Memory B cell (primary cell): ENCODE measurements around the gene TSPAN12.
"Not testable (repeated sequence)": the region's sequence is repeated elsewhere in the genome, so short reads cannot be mapped to it uniquely, and the experiment has no call there.

Experiments
- ATAC-seq: fragments of 150-1000 bp; cut with Tn5 transposase; 2 replicates; pipeline ENCODE4 v1.10.0; 2021; ENCODE audit warnings: low read depth, mild to moderate bottlenecking, moderate library complexity
- DNase-seq, 2 donors: peaks; one replicate each; pipeline ENCODE4 v3.0.0; 2022; ENCODE audit warnings: low spot score in 2 of 2
- H3K27ac Mint-ChIP-seq: one replicate; pipeline ENCODE4 v1.8.0; 2022; ENCODE audit warnings: mild to moderate bottlenecking, moderate library complexity, mixed read lengths
- H3K27me3 Mint-ChIP-seq: one replicate; pipeline ENCODE4 v1.8.0; 2022; ENCODE audit warnings: mixed read lengths
- H3K36me3 Mint-ChIP-seq: one replicate; pipeline ENCODE4 v1.8.0; 2022; ENCODE audit warnings: mild to moderate bottlenecking, mixed read lengths
- H3K4me1 Mint-ChIP-seq: one replicate; pipeline ENCODE4 v1.8.0; 2022; ENCODE audit warnings: mixed read lengths
- H3K4me3 Mint-ChIP-seq: one replicate; pipeline ENCODE4 v1.8.0; 2022; ENCODE audit warnings: mild to moderate bottlenecking, moderate library complexity, mixed read lengths
- H3K9me3 Mint-ChIP-seq: one replicate; pipeline ENCODE4 v1.8.0; 2022; ENCODE audit warnings: mixed read lengths

The TSPAN12 gene

DNA sequence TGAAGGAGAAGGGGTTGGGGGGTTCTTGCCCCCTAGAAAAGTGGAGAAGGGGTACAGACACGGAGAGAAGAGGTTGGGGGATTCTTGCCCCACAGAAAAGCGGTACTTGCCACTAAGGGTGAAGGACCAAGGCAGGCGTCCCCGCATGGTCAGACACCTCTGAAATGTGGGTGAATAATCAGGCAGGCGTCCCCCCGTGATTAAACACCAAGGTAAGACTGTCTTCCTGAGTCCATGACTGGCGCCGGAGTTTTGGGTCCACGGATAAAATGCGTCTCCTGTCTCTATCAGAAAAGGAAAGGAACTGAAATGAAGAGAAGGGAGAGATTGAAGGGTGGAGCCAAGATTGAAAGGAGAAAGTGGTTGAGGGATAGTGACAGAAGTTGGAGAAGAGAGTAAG is 76.0 kb downstream of the TSPAN12 start:
- H3K27me3 Mint-ChIP-seq, H3K9me3 Mint-ChIP-seq, ATAC-seq: not testable (repeated sequence)

DNA sequence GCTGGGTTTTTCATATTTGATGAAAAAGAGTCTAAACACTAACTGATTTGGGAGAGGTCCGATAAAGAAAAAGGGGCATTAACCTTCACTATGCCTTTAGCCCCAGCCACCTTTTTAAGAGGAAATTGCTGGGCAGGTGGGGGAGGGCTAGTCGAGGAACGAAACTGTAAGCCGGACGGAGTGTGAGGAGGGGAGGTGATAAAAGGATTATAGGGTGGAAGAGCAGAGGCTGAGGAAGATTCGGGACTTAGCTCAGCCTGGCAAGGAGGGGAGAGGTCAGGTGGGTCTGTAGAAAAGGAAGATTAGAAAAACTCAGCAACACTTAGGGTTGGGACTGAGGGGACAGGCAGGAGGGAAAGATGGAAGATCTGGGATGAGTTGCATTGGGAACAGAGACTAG is 77.0 kb downstream of the TSPAN12 start:
- Mint-ChIP-seq H3K36me3 (no peaks in the 10 kb centered on the region), H3K4me1 (no peaks in the 10 kb centered on the region), H3K27me3 (peaks cover 2% of the 10 kb centered on the region), H3K4me3 (no peak overlapping the region), H3K9me3 (no peaks in the 10 kb centered on the region), H3K27ac (no peak overlapping the region)
- ATAC-seq, result no peak
- no peak for DNase-seq

More for the DNA sequence above, 76.0 kb downstream of the TSPAN12 start:
- H3K4me3 Mint-ChIP-seq, H3K27ac Mint-ChIP-seq, H3K4me1 Mint-ChIP-seq, DNase-seq, H3K36me3 Mint-ChIP-seq: not testable (repeated sequence)

- H3K4me3 Mint-ChIP-seq, ATAC-seq, H3K9me3 Mint-ChIP-seq, DNase-seq, H3K36me3 Mint-ChIP-seq, H3K27me3 Mint-ChIP-seq, H3K4me1 Mint-ChIP-seq, H3K27ac Mint-ChIP-seq: not testable (repeated sequence)
Observed at GRCh38 chr7:120780451-120780850, 77.5 kb downstream of the TSPAN12 start.

DNA sequence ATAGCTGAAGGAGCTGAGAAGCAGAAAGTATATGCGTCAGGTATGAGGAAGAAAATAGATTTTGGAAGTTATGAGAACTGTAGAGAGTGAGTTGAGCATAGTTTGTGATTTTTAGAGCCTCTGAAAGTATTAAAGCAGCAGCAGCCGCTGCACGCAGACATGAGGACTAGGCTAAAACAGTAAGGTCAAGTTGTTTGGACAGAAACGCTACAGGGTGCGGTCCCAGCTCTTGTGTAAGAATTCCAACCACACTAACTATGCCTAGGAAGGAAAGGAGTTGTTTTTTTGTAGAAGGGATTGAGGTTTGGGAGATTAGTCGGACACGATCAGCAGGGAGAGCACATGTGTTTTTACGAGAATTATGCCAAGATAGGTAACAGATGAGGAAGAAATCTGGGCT is 78.9 kb downstream of the TSPAN12 start:
- not testable (repeated sequence) for H3K9me3 Mint-ChIP-seq, H3K27ac Mint-ChIP-seq, H3K27me3 Mint-ChIP-seq, ATAC-seq, DNase-seq, H3K4me3 Mint-ChIP-seq, H3K4me1 Mint-ChIP-seq, H3K36me3 Mint-ChIP-seq

DNA sequence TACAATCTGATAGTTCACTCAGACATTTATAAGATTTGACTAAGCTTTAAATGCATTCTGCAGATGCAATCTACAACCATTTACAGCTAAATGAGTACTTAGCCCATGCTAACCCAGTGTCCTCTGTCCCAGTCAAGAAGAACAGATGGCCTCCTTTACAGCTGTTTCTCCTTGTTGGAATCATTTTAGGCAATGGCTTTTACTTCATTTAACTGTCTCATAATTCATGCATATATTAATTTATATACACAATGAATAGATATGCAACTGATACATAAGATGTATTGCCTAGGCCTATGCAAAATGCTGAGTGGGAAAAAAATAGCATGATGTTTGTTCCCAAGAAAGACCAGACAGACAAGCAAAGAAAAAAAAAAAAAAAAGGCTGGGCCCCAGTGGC is 82.2 kb downstream of the TSPAN12 start:
- Mint-ChIP-seq H3K27me3 (no peaks in the 10 kb centered on the region), H3K36me3 (no peaks in the 10 kb centered on the region), H3K4me1 (no peaks in the 10 kb centered on the region), H3K4me3 (no peak overlapping the region), H3K27ac (no peak overlapping the region), H3K9me3 (no peaks in the 10 kb centered on the region)
- ATAC-seq (no peak), DNase-seq (no peak)

DNA sequence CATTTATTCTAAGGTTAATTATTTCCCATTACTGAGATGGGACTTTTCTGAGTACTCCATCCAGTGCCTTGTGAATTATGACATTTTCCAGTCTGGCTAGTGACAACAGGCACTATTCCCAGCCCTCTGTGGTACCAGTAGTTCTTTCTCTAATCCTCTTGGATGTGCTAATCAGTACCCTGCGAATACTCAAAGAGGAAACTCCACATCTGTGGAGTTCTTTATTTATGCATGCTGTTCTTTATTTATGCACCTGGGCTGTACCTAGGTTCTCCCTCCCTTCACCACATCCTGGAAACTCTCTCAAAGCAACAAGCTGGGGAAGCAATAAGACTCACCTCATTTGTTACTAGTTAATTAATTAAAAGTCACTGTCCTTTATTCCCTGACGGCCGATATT is 83.5 kb downstream of the TSPAN12 start:
- DNase-seq (no peak), ATAC-seq (no peak)
- Mint-ChIP-seq H3K27me3 (no peaks in the 10 kb centered on the region), H3K9me3 (no peaks in the 10 kb centered on the region), H3K36me3 (no peaks in the 10 kb centered on the region), H3K27ac (no peak overlapping the region), H3K4me1 (no peaks in the 10 kb centered on the region), H3K4me3 (no peak overlapping the region)

- ATAC-seq (no peak), DNase-seq (no peak)
- H3K4me1 Mint-ChIP-seq, result no peaks in the 10 kb centered on the region
- no peaks in the 10 kb centered on the region for H3K36me3 Mint-ChIP-seq
- no peaks in the 10 kb centered on the region for H3K9me3 Mint-ChIP-seq
- H3K4me3 Mint-ChIP-seq, result no peak overlapping the region
- no peak overlapping the region for H3K27ac Mint-ChIP-seq
- no peaks in the 10 kb centered on the region for H3K27me3 Mint-ChIP-seq
Observed at GRCh38 chr7:120770206-120770605, 87.7 kb downstream of the TSPAN12 start.

GRCh38 chr7:120760851-120761250 is 97.1 kb downstream of the TSPAN12 start:
- DNase-seq (no peak), ATAC-seq (no peak)
- Mint-ChIP-seq H3K4me3 (no peak overlapping the region), H3K36me3 (no peaks in the 10 kb centered on the region), H3K27me3 (no peaks in the 10 kb centered on the region), H3K9me3 (no peaks in the 10 kb centered on the region), H3K27ac (no peak overlapping the region), H3K4me1 (no peaks in the 10 kb centered on the region)

GRCh38 chr7:120760050-120760449 is 97.9 kb downstream of the TSPAN12 start:
- no peak overlapping the region for H3K4me3 Mint-ChIP-seq
- ATAC-seq (no peak), DNase-seq (no peak)
- no peaks in the 10 kb centered on the region for H3K9me3 Mint-ChIP-seq
- no peak overlapping the region for H3K27ac Mint-ChIP-seq
- H3K4me1 Mint-ChIP-seq, result no peaks in the 10 kb centered on the region
- no peaks in the 10 kb centered on the region for H3K27me3 Mint-ChIP-seq
- no peaks in the 10 kb centered on the region for H3K36me3 Mint-ChIP-seq

- ATAC-seq (no peak), DNase-seq (no peak)
- Mint-ChIP-seq H3K36me3 (no peaks in the 10 kb centered on the region), H3K4me1 (no peaks in the 10 kb centered on the region), H3K9me3 (no peaks in the 10 kb centered on the region), H3K27me3 (peaks cover 5% of the 10 kb centered on the region), H3K4me3 (no peak overlapping the region), H3K27ac (no peak overlapping the region)
Observed at GRCh38 chr7:120743128-120743527, 114.8 kb downstream of the TSPAN12 start.

DNA sequence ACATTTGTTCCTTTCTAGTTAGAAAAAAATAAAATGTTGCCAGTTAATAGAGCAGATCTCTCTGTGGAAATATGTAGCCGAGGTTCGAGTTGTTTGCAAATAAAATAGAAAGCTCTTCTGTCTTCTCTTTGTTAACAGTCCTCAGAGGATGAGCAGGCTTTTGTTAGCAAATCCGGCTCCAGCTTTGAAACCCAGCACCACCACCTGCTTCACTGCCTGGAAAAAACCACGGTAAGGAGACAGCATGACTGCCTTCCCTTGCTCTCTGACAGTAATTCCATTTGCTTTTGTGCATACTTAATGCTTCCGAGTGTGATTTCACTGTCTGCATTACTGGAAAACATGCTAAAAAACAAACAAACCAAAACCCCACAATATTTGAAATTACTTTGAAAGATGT is 115.6 kb downstream of the TSPAN12 start:
- Mint-ChIP-seq H3K9me3 (no peaks in the 10 kb centered on the region), H3K27me3 (peaks cover 5% of the 10 kb centered on the region), H3K4me3 (no peak overlapping the region), H3K27ac (no peak overlapping the region), H3K36me3 (no peaks in the 10 kb centered on the region), H3K4me1 (no peaks in the 10 kb centered on the region)
- no peak for ATAC-seq
- DNase-seq, result no peak

GRCh38 chr7:120741371-120742042 is 116.4 kb downstream of the TSPAN12 start:
- Mint-ChIP-seq H3K27me3 (peaks cover 6% of the 10 kb centered on the region), H3K9me3 (no peaks in the 10 kb centered on the region), H3K27ac (no peak overlapping the region), H3K4me1 (no peaks in the 10 kb centered on the region), H3K4me3 (no peak overlapping the region), H3K36me3 (no peaks in the 10 kb centered on the region)
- DNase-seq (no peak), ATAC-seq (no peak)

DNA sequence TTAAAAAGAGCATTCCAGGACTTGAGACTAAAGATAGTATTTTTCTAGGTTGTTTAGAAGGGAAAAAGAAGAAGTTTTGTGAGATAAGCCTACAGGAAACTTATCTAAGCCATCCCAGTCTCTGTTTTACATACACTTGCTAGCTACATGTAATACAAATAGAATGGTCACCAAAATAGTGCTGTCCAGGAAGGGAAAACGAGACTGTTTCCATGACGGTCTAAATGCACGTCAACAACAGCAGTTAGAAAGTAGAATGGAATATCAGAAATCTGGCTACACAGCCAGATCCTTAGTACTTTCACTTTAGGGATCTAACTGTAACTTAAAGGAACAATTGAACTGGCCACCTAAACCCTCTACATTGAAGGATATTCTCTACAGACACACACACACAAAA is 117.6 kb downstream of the TSPAN12 start:
- H3K27me3 Mint-ChIP-seq, result peaks cover 4% of the 10 kb centered on the region
- H3K4me1 Mint-ChIP-seq, result no peaks in the 10 kb centered on the region
- H3K4me3 Mint-ChIP-seq, result no peak overlapping the region
- no peak for ATAC-seq
- no peaks in the 10 kb centered on the region for H3K36me3 Mint-ChIP-seq
- DNase-seq, result no peak
- H3K9me3 Mint-ChIP-seq, result no peaks in the 10 kb centered on the region
- no peak overlapping the region for H3K27ac Mint-ChIP-seq

DNA sequence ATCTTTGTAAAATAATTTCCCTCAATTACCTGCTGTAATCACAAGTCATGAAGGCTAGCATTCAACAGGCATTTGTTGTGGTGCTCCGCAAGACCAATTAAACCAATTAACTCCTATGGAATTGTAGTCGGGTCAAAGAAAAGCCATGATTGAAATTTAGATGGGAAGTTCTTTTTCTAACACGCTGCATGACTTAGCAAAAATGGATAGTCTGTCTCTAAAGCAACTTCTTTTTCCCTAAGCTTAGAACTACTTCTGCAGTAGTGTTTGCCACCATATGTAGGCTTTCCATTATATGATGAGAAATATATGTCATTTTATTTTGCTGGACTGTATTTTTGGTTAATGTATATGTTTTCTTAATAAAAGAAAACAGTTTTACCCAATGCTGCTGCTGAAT is 119.1 kb downstream of the TSPAN12 start:
- no peak for ATAC-seq
- Mint-ChIP-seq H3K9me3 (no peaks in the 10 kb centered on the region), H3K36me3 (no peaks in the 10 kb centered on the region), H3K27me3 (peaks cover 4% of the 10 kb centered on the region), H3K4me3 (no peak overlapping the region), H3K27ac (no peak overlapping the region), H3K4me1 (no peaks in the 10 kb centered on the region)
- no peak for DNase-seq
